HCT116 (cell line): ENCODE measurements around the gene ATP2B1. TPM values are rescaled to one million over a fixed set of nuclear protein-coding genes. Genes with fewer than 3 reads are reported as not detected.

ENCODE experiments used
- ATAC-seq: fragments of 200-7000 bp; cut with Tn5 transposase; 2 replicates; pipeline ENCODE4 v1.9.1; 2020; ENCODE audit warnings: mild to moderate bottlenecking, moderate library complexity
- BruUV-seq: library from RNA; stranded (reverse); fragments of 400-500 nt; replicated peaks from 2 replicates; lab custom pipeline; 2021; lab: Mats Ljungman, UMichigan
- CTCF ChIA-PET: fragments of 300-600 bp; sonication (Branson Sonifier 250); formaldehyde crosslinking; loops from one replicate; lab custom pipeline; 2021; ENCODE audit warnings: antibody characterized with exemption; lab: Charles Lee
- POLR2A ChIA-PET: fragments of 300-600, 350-600 bp; sonication (Branson Sonifier 250); formaldehyde crosslinking; loops from one replicate; lab custom pipeline; 2021; ENCODE audit warnings: antibody characterized with exemption; lab: Charles Lee
- RAD21 ChIA-PET, 2 experiments: fragments of 300-600 bp; sonication (Branson Sonifier 250); formaldehyde crosslinking; loops; one replicate each; lab custom pipeline; 2023; ENCODE audit warnings: low total read pairs in 2 of 2; ENCODE audit not compliant: uncharacterized antibody in 2 of 2, unreplicated experiment in 2 of 2, low non-redundant PET in 1 of 2; lab: Charles Lee
- DNase-seq: peaks from one replicate; pipeline ENCODE4 v3.0.0-alpha.2; 2010; ENCODE audit warnings: low read depth, low spot score
- H2AFZ ChIP-seq: fragments of 200-600 bp; shearing (Covaris generic), sonication (generic); 2 replicates; pipeline ENCODE4 v1.6.1; 2017; ENCODE audit warnings: low read depth, mixed run types, mixed read lengths, antibody characterized with exemption, low read length; ENCODE audit not compliant: poor library complexity, severe bottlenecking
- H3K27ac ChIP-seq: 2 replicates; pipeline ENCODE4 v1.5.1; 2012; ENCODE audit warnings: low read depth, low read length
- H3K27me3 ChIP-seq: fragments of 200-600 bp; sonication (generic); 2 replicates; pipeline ENCODE4 v1.6.1; 2016; ENCODE audit warnings: mixed run types, low read length, mixed read lengths; ENCODE audit not compliant: insufficient read depth
- H3K36me3 ChIP-seq, 2 experiments: fragments of 200-500 bp in 1 of 2; fragments of 200-600 bp in 1 of 2; sonication (Bioruptor generic) in 1 of 2; sonication (generic) in 1 of 2; 2 replicates each; pipeline versions ENCODE4 v1.5.1 to v1.6.1; 2014 to 2016; ENCODE audit warnings: low read length in 2 of 2, inconsistent platforms in 1 of 2, mixed read lengths in 1 of 2, mixed run types in 1 of 2; ENCODE audit not compliant: insufficient read depth in 2 of 2, control insufficient read depth in 1 of 2
- H3K4me1 ChIP-seq, 2 experiments: fragments of 200-600 bp in 1 of 2; sonication (generic) in 1 of 2; 2 replicates each; pipeline versions ENCODE4 v1.5.1 to v1.6.1; 2012 to 2017; ENCODE audit warnings: low read length in 2 of 2, inconsistent platforms in 1 of 2, mild to moderate bottlenecking in 1 of 2, mixed read lengths in 1 of 2, mixed run types in 1 of 2, moderate library complexity in 1 of 2; ENCODE audit not compliant: insufficient read depth in 2 of 2, control insufficient read depth in 1 of 2
- H3K4me2 ChIP-seq: fragments of 200-600 bp; sonication (generic); 2 replicates; pipeline ENCODE4 v1.6.1; 2017; ENCODE audit warnings: mixed run types, low read length, mixed read lengths
- H3K4me3 ChIP-seq, 2 experiments: fragments of 200-600 bp in 1 of 2; sonication (generic) in 1 of 2; replicated peaks in 1 of 2; 2 replicates each; pipeline ENCODE4 v1.5.1; 2011 to 2016; ENCODE audit warnings: low read length in 2 of 2, control low read depth in 1 of 2, low read depth in 1 of 2, mild to moderate bottlenecking in 1 of 2, mixed read lengths in 1 of 2, mixed run types in 1 of 2
- H3K79me2 ChIP-seq: fragments of 200-600 bp; sonication (generic); 2 replicates; pipeline ENCODE4 v1.6.1; 2017; ENCODE audit warnings: mild to moderate bottlenecking, mixed run types, low read length, moderate library complexity, mixed read lengths; ENCODE audit not compliant: insufficient read depth
- H3K9ac ChIP-seq: fragments of 200-600 bp; sonication (generic); 2 replicates; pipeline ENCODE4 v1.6.1; 2016; ENCODE audit warnings: low read length, mixed read lengths
- H3K9me2 ChIP-seq: fragments of 200-600 bp; sonication (generic), shearing (Covaris generic); 2 replicates; pipeline ENCODE4 v1.6.1; 2017; ENCODE audit warnings: mixed run types, mild to moderate bottlenecking, moderate library complexity; ENCODE audit not compliant: insufficient read depth
- H3K9me3 ChIP-seq, 2 experiments: fragments of 200-500 bp in 1 of 2; fragments of 200-600 bp in 1 of 2; sonication (Bioruptor generic) in 1 of 2; sonication (generic) in 1 of 2; 2 replicates each; pipeline ENCODE4 v1.6.1; 2014 to 2017; ENCODE audit warnings: low read length in 2 of 2, mixed read lengths in 2 of 2, inconsistent platforms in 1 of 2, low read depth in 1 of 2, mild to moderate bottlenecking in 1 of 2, mixed run types in 1 of 2, moderate library complexity in 1 of 2; ENCODE audit not compliant: control insufficient read depth in 1 of 2, insufficient read depth in 1 of 2
- H4K20me1 ChIP-seq: fragments of 200-600 bp; sonication (generic), shearing (Covaris generic); 2 replicates; pipeline ENCODE4 v1.6.1; 2017; ENCODE audit warnings: mixed run types, mild to moderate bottlenecking, moderate library complexity; ENCODE audit not compliant: insufficient read depth
- ATF3 ChIP-seq: IDR thresholded peaks from 2 replicates; pipeline ENCODE4 v1.6.1; 2012
- CEBPB ChIP-seq: IDR thresholded peaks from 2 replicates; pipeline ENCODE4 v1.6.1; 2012; ENCODE audit warnings: low read depth
- CTCF ChIP-seq, 3 experiments: fragments of 200-600 bp in 1 of 3; sonication (generic) in 1 of 3; IDR thresholded peaks in 2 of 3; conservative IDR thresholded peaks in 1 of 3; 2 replicates each; pipeline ENCODE4 v1.5.1; 2012 to 2017; ENCODE audit warnings: low read depth in 2 of 3, low read length in 2 of 3, antibody characterized with exemption in 1 of 3, borderline replicate concordance in 1 of 3, control low read depth in 1 of 3, mild to moderate bottlenecking in 1 of 3, mixed read lengths in 1 of 3, mixed run types in 1 of 3, moderate library complexity in 1 of 3; ENCODE audit not compliant: insufficient read depth in 1 of 3
- EZH2 ChIP-seq: fragments of 200-600 bp; sonication (generic); IDR thresholded peaks from 2 replicates; pipeline ENCODE4 v1.6.1; 2017; ENCODE audit warnings: antibody characterized with exemption, mixed run types
- FOSL1 ChIP-seq: IDR thresholded peaks from 2 replicates; pipeline ENCODE4 v1.6.1; 2012; ENCODE audit warnings: low read depth
- POLR2AphosphoS5 ChIP-seq: IDR thresholded peaks from 2 replicates; pipeline ENCODE4 v1.6.1; 2011; ENCODE audit warnings: mild to moderate bottlenecking, low read depth, low read length, moderate library complexity
- RAD21 ChIP-seq: IDR thresholded peaks from 2 replicates; pipeline ENCODE4 v1.6.1; 2012; ENCODE audit warnings: low read depth, mild to moderate bottlenecking
- YY1 ChIP-seq: IDR thresholded peaks from 2 replicates; pipeline ENCODE4 v1.6.1; 2011; ENCODE audit warnings: low read length, low read depth, moderate library complexity, mild to moderate bottlenecking; ENCODE audit not compliant: insufficient replicate concordance; ENCODE audit errors: extremely low read depth
- ZFX ChIP-seq: fragments of 450-650 bp; IDR thresholded peaks from 2 replicates; pipeline ENCODE4 v1.6.1; 2017
- ZNF274 ChIP-seq: fragments of 200-500 bp; sonication (Bioruptor generic); IDR thresholded peaks from 2 replicates; pipeline ENCODE4 v1.6.1; 2014; ENCODE audit warnings: mild to moderate bottlenecking, low read depth, low read length, inconsistent platforms
- intact Hi-C: fragments of 100-400 bp; cut with micrococcal nuclease; formaldehyde crosslinking; loops from 2 replicates; pipeline ENCODE4 v1.10.0; 2022
- total RNA-seq: library from RNA; stranded (reverse); gene quantifications from one replicate; pipeline ENCODE4 v1.2.1, GENCODE V29; 2021; ENCODE audit not compliant: unreplicated experiment
- TF ChIP-seq, protein P1 (sequence below): IDR thresholded peaks from 2 replicates; pipeline ENCODE4 v1.6.1; 2012

Gene ATP2B1
- total RNA-seq, 1 experiment from 2014 or later: 62.4 TPM

DNA sequence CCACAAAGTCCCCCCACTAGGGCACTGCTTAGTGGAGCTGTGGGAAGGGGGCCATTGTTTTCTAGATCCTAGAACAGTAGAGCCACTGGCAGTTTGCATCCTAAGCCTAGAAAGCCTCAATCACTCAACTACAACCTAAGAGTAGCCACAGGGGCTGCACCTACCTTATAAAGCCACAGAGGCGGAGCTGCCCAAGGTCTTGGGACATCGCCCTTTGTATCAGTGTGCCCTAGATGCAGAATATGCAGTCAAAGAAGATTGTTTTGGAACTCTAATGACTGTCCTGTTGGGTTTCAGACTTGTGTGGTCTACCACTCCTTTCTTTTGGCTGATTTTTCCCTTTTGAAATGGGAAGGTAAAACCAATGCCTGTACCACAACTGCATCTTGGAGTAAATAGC lies 59.5 kb downstream of the ATP2B1 start:
- Histone ChIP-seq H3K4me1 (no peaks in the 10 kb centered on the region), H3K9ac (no peak overlapping the region), H3K9me3 (no peaks in the 10 kb centered on the region), H3K9me2 (no peaks in the 10 kb centered on the region), H3K79me2 (peaks cover 40% of the 10 kb centered on the region), H3K27me3 (no peaks in the 10 kb centered on the region), H3K27ac (no peak overlapping the region), H4K20me1 (peaks cover 3% of the 10 kb centered on the region; the same call in 1 of the 2 replicates), H2AFZ (no peak overlapping the region), H3K4me2 (no peak overlapping the region), H3K36me3 (no peaks in the 10 kb centered on the region), H3K4me3 (no peak overlapping the region)
- intact Hi-C loops: no loop called here
- BruUV-seq: no TSS peak
- POLR2A ChIA-PET: no interaction called here
- ATAC-seq (no peak), DNase-seq (no peak)
- TF ChIP-seq, protein P1, sequence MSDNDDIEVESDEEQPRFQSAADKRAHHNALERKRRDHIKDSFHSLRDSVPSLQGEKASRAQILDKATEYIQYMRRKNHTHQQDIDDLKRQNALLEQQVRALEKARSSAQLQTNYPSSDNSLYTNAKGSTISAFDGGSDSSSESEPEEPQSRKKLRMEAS: no peak
- TF ChIP-seq ATF3 (no peak), ZNF274 (no peak), POLR2AphosphoS5 (no peak), RAD21 (no peak), YY1 (no peak), CTCF (IDR thresholded peaks at IDR 0.05 in 2 of 3, conservative IDR thresholded peaks at IDR 0.05 in 1 of 3; ENCODE audit: borderline replicate concordance in 1 of 3, insufficient read depth in 1 of 3, low read depth in 2 of 3, low read length in 2 of 3) (no peak), FOSL1 (no peak), CEBPB (no peak), ZFX (no peak), EZH2 (no peak)
- CTCF ChIA-PET: no interaction called here
- RAD21 ChIA-PET: no interaction called here
